HCT116 (cell line): ENCODE data around the gene ZNF860. TPM values are rescaled to one million over a fixed set of nuclear protein-coding genes. Genes with fewer than 3 reads are reported as not detected.

Experiments used
- ATAC-seq: fragments of 200-7000 bp; cut with Tn5 transposase; 2 replicates; pipeline ENCODE4 v1.9.1; 2020; ENCODE audit warnings: mild to moderate bottlenecking, moderate library complexity
- BruUV-seq: library from RNA; stranded (reverse); fragments of 400-500 nt; replicated peaks from 2 replicates; lab custom pipeline; 2021; lab: Mats Ljungman, UMichigan
- CTCF ChIA-PET: fragments of 300-600 bp; sonication (Branson Sonifier 250); formaldehyde crosslinking; loops from one replicate; lab custom pipeline; 2021; ENCODE audit warnings: antibody characterized with exemption; lab: Charles Lee
- POLR2A ChIA-PET: fragments of 300-600, 350-600 bp; sonication (Branson Sonifier 250); formaldehyde crosslinking; loops from one replicate; lab custom pipeline; 2021; ENCODE audit warnings: antibody characterized with exemption; lab: Charles Lee
- RAD21 ChIA-PET, 2 experiments: fragments of 300-600 bp; sonication (Branson Sonifier 250); formaldehyde crosslinking; loops; one replicate each; lab custom pipeline; 2023; ENCODE audit warnings: low total read pairs in 2 of 2; ENCODE audit not compliant: uncharacterized antibody in 2 of 2, unreplicated experiment in 2 of 2, low non-redundant PET in 1 of 2; lab: Charles Lee
- DNase-seq: peaks from one replicate; pipeline ENCODE4 v3.0.0-alpha.2; 2010; ENCODE audit warnings: low read depth, low spot score
- H2AFZ ChIP-seq: fragments of 200-600 bp; shearing (Covaris generic), sonication (generic); 2 replicates; pipeline ENCODE4 v1.6.1; 2017; ENCODE audit warnings: low read depth, mixed run types, mixed read lengths, antibody characterized with exemption, low read length; ENCODE audit not compliant: poor library complexity, severe bottlenecking
- H3K27ac ChIP-seq: 2 replicates; pipeline ENCODE4 v1.5.1; 2012; ENCODE audit warnings: low read depth, low read length
- H3K27me3 ChIP-seq: fragments of 200-600 bp; sonication (generic); 2 replicates; pipeline ENCODE4 v1.6.1; 2016; ENCODE audit warnings: mixed run types, low read length, mixed read lengths; ENCODE audit not compliant: insufficient read depth
- H3K36me3 ChIP-seq, 2 experiments: fragments of 200-500 bp in 1 of 2; fragments of 200-600 bp in 1 of 2; sonication (Bioruptor generic) in 1 of 2; sonication (generic) in 1 of 2; 2 replicates each; pipeline versions ENCODE4 v1.5.1 to v1.6.1; 2014 to 2016; ENCODE audit warnings: low read length in 2 of 2, inconsistent platforms in 1 of 2, mixed read lengths in 1 of 2, mixed run types in 1 of 2; ENCODE audit not compliant: insufficient read depth in 2 of 2, control insufficient read depth in 1 of 2
- H3K4me1 ChIP-seq, 2 experiments: fragments of 200-600 bp in 1 of 2; sonication (generic) in 1 of 2; 2 replicates each; pipeline versions ENCODE4 v1.5.1 to v1.6.1; 2012 to 2017; ENCODE audit warnings: low read length in 2 of 2, inconsistent platforms in 1 of 2, mild to moderate bottlenecking in 1 of 2, mixed read lengths in 1 of 2, mixed run types in 1 of 2, moderate library complexity in 1 of 2; ENCODE audit not compliant: insufficient read depth in 2 of 2, control insufficient read depth in 1 of 2
- H3K4me2 ChIP-seq: fragments of 200-600 bp; sonication (generic); 2 replicates; pipeline ENCODE4 v1.6.1; 2017; ENCODE audit warnings: mixed run types, low read length, mixed read lengths
- H3K4me3 ChIP-seq, 2 experiments: fragments of 200-600 bp in 1 of 2; sonication (generic) in 1 of 2; replicated peaks in 1 of 2; 2 replicates each; pipeline ENCODE4 v1.5.1; 2011 to 2016; ENCODE audit warnings: low read length in 2 of 2, control low read depth in 1 of 2, low read depth in 1 of 2, mild to moderate bottlenecking in 1 of 2, mixed read lengths in 1 of 2, mixed run types in 1 of 2
- H3K79me2 ChIP-seq: fragments of 200-600 bp; sonication (generic); 2 replicates; pipeline ENCODE4 v1.6.1; 2017; ENCODE audit warnings: mild to moderate bottlenecking, mixed run types, low read length, moderate library complexity, mixed read lengths; ENCODE audit not compliant: insufficient read depth
- H3K9ac ChIP-seq: fragments of 200-600 bp; sonication (generic); 2 replicates; pipeline ENCODE4 v1.6.1; 2016; ENCODE audit warnings: low read length, mixed read lengths
- H3K9me2 ChIP-seq: fragments of 200-600 bp; sonication (generic), shearing (Covaris generic); 2 replicates; pipeline ENCODE4 v1.6.1; 2017; ENCODE audit warnings: mixed run types, mild to moderate bottlenecking, moderate library complexity; ENCODE audit not compliant: insufficient read depth
- H3K9me3 ChIP-seq, 2 experiments: fragments of 200-500 bp in 1 of 2; fragments of 200-600 bp in 1 of 2; sonication (Bioruptor generic) in 1 of 2; sonication (generic) in 1 of 2; 2 replicates each; pipeline ENCODE4 v1.6.1; 2014 to 2017; ENCODE audit warnings: low read length in 2 of 2, mixed read lengths in 2 of 2, inconsistent platforms in 1 of 2, low read depth in 1 of 2, mild to moderate bottlenecking in 1 of 2, mixed run types in 1 of 2, moderate library complexity in 1 of 2; ENCODE audit not compliant: control insufficient read depth in 1 of 2, insufficient read depth in 1 of 2
- H4K20me1 ChIP-seq: fragments of 200-600 bp; sonication (generic), shearing (Covaris generic); 2 replicates; pipeline ENCODE4 v1.6.1; 2017; ENCODE audit warnings: mixed run types, mild to moderate bottlenecking, moderate library complexity; ENCODE audit not compliant: insufficient read depth
- ATF3 ChIP-seq: IDR thresholded peaks from 2 replicates; pipeline ENCODE4 v1.6.1; 2012
- CBX3 ChIP-seq: IDR thresholded peaks from 2 replicates; pipeline ENCODE4 v1.6.1; 2012; ENCODE audit warnings: low read depth
- CTCF ChIP-seq, 3 experiments: fragments of 200-600 bp in 1 of 3; sonication (generic) in 1 of 3; IDR thresholded peaks in 2 of 3; conservative IDR thresholded peaks in 1 of 3; 2 replicates each; pipeline ENCODE4 v1.5.1; 2012 to 2017; ENCODE audit warnings: low read depth in 2 of 3, low read length in 2 of 3, antibody characterized with exemption in 1 of 3, borderline replicate concordance in 1 of 3, control low read depth in 1 of 3, mild to moderate bottlenecking in 1 of 3, mixed read lengths in 1 of 3, mixed run types in 1 of 3, moderate library complexity in 1 of 3; ENCODE audit not compliant: insufficient read depth in 1 of 3
- EGR1 ChIP-seq: IDR thresholded peaks from 2 replicates; pipeline ENCODE4 v1.6.1; 2012; ENCODE audit warnings: low read depth
- ELF1 ChIP-seq: IDR thresholded peaks from 2 replicates; pipeline ENCODE4 v1.6.1; 2012; ENCODE audit warnings: low read depth, borderline replicate concordance
- EZH2 ChIP-seq: fragments of 200-600 bp; sonication (generic); IDR thresholded peaks from 2 replicates; pipeline ENCODE4 v1.6.1; 2017; ENCODE audit warnings: antibody characterized with exemption, mixed run types
- EZH2phosphoT487 ChIP-seq: fragments of 200-600 bp; IDR thresholded peaks from 2 replicates; pipeline ENCODE4 v1.6.1; 2018; ENCODE audit warnings: antibody characterized with exemption, borderline replicate concordance
- FOSL1 ChIP-seq: IDR thresholded peaks from 2 replicates; pipeline ENCODE4 v1.6.1; 2012; ENCODE audit warnings: low read depth
- JUND ChIP-seq: IDR thresholded peaks from 2 replicates; pipeline ENCODE4 v1.6.1; 2012
- MAX ChIP-seq: IDR thresholded peaks from 2 replicates; pipeline ENCODE4 v1.6.1; 2012
- POLR2A ChIP-seq: IDR thresholded peaks from 2 replicates; pipeline ENCODE4 v1.7.0; 2011; ENCODE audit warnings: borderline replicate concordance; ENCODE audit not compliant: insufficient read depth, insufficient read length; ENCODE audit errors: extremely low read depth
- POLR2AphosphoS5 ChIP-seq: IDR thresholded peaks from 2 replicates; pipeline ENCODE4 v1.6.1; 2011; ENCODE audit warnings: mild to moderate bottlenecking, low read depth, low read length, moderate library complexity
- RAD21 ChIP-seq: IDR thresholded peaks from 2 replicates; pipeline ENCODE4 v1.6.1; 2012; ENCODE audit warnings: low read depth, mild to moderate bottlenecking
- REST ChIP-seq: IDR thresholded peaks from 2 replicates; pipeline ENCODE4 v1.6.1; 2012; ENCODE audit warnings: low read depth
- SIN3A ChIP-seq: IDR thresholded peaks from 2 replicates; pipeline ENCODE4 v1.6.1; 2012; ENCODE audit warnings: low read depth
- SP1 ChIP-seq: IDR thresholded peaks from 2 replicates; pipeline ENCODE4 v1.6.1; 2012; ENCODE audit warnings: low read depth
- SRF ChIP-seq: IDR thresholded peaks from 2 replicates; pipeline ENCODE4 v1.6.1; 2012; ENCODE audit warnings: low read depth
- TCF7L2 ChIP-seq: IDR thresholded peaks from 2 replicates; pipeline ENCODE4 v1.7.0; 2011; ENCODE audit warnings: borderline replicate concordance, inconsistent platforms; ENCODE audit not compliant: insufficient read depth, insufficient read length; ENCODE audit errors: extremely low read depth
- YY1 ChIP-seq: IDR thresholded peaks from 2 replicates; pipeline ENCODE4 v1.6.1; 2011; ENCODE audit warnings: low read length, low read depth, moderate library complexity, mild to moderate bottlenecking; ENCODE audit not compliant: insufficient replicate concordance; ENCODE audit errors: extremely low read depth
- ZNF274 ChIP-seq: fragments of 200-500 bp; sonication (Bioruptor generic); IDR thresholded peaks from 2 replicates; pipeline ENCODE4 v1.6.1; 2014; ENCODE audit warnings: mild to moderate bottlenecking, low read depth, low read length, inconsistent platforms
- intact Hi-C: fragments of 100-400 bp; cut with micrococcal nuclease; formaldehyde crosslinking; loops from 2 replicates; pipeline ENCODE4 v1.10.0; 2022
- total RNA-seq: library from RNA; stranded (reverse); gene quantifications from one replicate; pipeline ENCODE4 v1.2.1, GENCODE V29; 2021; ENCODE audit not compliant: unreplicated experiment

Gene ZNF860
- total RNA-seq, 1 experiment from 2014 or later, result 2.9 TPM

- H3K9me3 ChIP-seq, result no peaks in the 10 kb centered on the region
- H2AFZ ChIP-seq, result no peak overlapping the region
- ChIA-PET RAD21 (no interaction called here), CTCF (no interaction called here), POLR2A (no interaction called here)
- H3K9ac ChIP-seq, result no peak overlapping the region
- H3K27me3 ChIP-seq, result no peaks in the 10 kb centered on the region
- TF ChIP-seq CTCF (IDR thresholded peaks at IDR 0.05 in 2 of 3, conservative IDR thresholded peaks at IDR 0.05 in 1 of 3; ENCODE audit: borderline replicate concordance in 1 of 3, insufficient read depth in 1 of 3, low read depth in 2 of 3, low read length in 2 of 3) (no peak), SIN3A (no peak), POLR2AphosphoS5 (no peak), EGR1 (no peak), ZNF274 (no peak), TCF7L2 (no peak), EZH2 (no peak), POLR2A (no peak), SP1 (no peak), MAX (no peak), SRF (no peak), FOSL1 (no peak), REST (no peak), JUND (no peak), RAD21 (no peak), YY1 (no peak), EZH2phosphoT487 (no peak), CBX3 (no peak), ELF1 (no peak), ATF3 (no peak)
- no peak for ATAC-seq
- no peak for DNase-seq
- H4K20me1 ChIP-seq, result no peaks in the 10 kb centered on the region
- peaks cover 21 to 33% of the 10 kb centered on the region in 2 experiments for H3K4me1 ChIP-seq
- intact Hi-C loops, result no loop called here
- BruUV-seq, result no TSS peak
- peaks cover 34% of the 10 kb centered on the region for H3K79me2 ChIP-seq
- H3K4me2 ChIP-seq, result no peak overlapping the region
- H3K36me3 ChIP-seq, result no peaks in the 10 kb centered on the region
- H3K27ac ChIP-seq, result no peak overlapping the region
- no peaks in the 10 kb centered on the region for H3K9me2 ChIP-seq
- H3K4me3 ChIP-seq, result no peak overlapping the region
Measured at GRCh38 chr3:31962801-31963205, 18.7 kb upstream of the ZNF860 start.
